ENCODE results near the gene TWF2. TPM values are rescaled to one million over a fixed set of nuclear protein-coding genes. Genes with fewer than 3 reads are reported as not detected.

TWF2 gene
- total and polyA plus RNA-seq, 2 of the 13 experiments (the other 11 are each of a cell fraction or from before 2014, with no cell fraction given): 45.5 to 108 TPM

- TF ChIP-seq REXO4 (CRISPR knock-in tag; IDR thresholded peaks at IDR 0.05; ENCODE audit: borderline replicate concordance) (no peak), MAFF (IDR thresholded peaks at IDR 0.05; ENCODE audit: low read depth, low read length) (no peak), RARG (CRISPR knock-in tag; IDR thresholded peaks at IDR 0.05; ENCODE audit: low read depth) (no peak), ZBTB20 (CRISPR knock-in tag; IDR thresholded peaks at IDR 0.05; ENCODE audit: borderline replicate concordance, low read depth) (no peak), ZNF225 (CRISPR knock-in tag; IDR thresholded peaks at IDR 0.05) (peak; percentile 14; the same call in 1 of the 2 replicates), NFE2L2 (IDR thresholded peaks at IDR 0.05; ENCODE audit: low read length) (no peak), ZNF24 (IDR thresholded peaks at IDR 0.05) (no peak), SP5 (CRISPR knock-in tag; IDR thresholded peaks at IDR 0.05; ENCODE audit: borderline replicate concordance, low read depth) (no peak), PHF8 (CRISPR knock-in tag; IDR thresholded peaks at IDR 0.05) (no peak), SRY (CRISPR knock-in tag; IDR thresholded peaks at IDR 0.05) (no peak), ZNF710 (CRISPR knock-in tag; IDR thresholded peaks at IDR 0.05; ENCODE audit: borderline replicate concordance) (no peak), MED13 (CRISPR knock-in tag; IDR thresholded peaks at IDR 0.05) (no peak), ZNF747 (CRISPR knock-in tag; IDR thresholded peaks at IDR 0.05; ENCODE audit: borderline replicate concordance) (no peak), ZNF891 (CRISPR knock-in tag; IDR thresholded peaks at IDR 0.05) (peak; percentile 57; the same call in 1 of the 2 replicates), ZNF468 (CRISPR knock-in tag; IDR thresholded peaks at IDR 0.05) (no peak), ZBED4 (CRISPR knock-in tag; IDR thresholded peaks at IDR 0.05; ENCODE audit: borderline replicate concordance) (no peak)
- TF ChIP-seq, protein P1, sequence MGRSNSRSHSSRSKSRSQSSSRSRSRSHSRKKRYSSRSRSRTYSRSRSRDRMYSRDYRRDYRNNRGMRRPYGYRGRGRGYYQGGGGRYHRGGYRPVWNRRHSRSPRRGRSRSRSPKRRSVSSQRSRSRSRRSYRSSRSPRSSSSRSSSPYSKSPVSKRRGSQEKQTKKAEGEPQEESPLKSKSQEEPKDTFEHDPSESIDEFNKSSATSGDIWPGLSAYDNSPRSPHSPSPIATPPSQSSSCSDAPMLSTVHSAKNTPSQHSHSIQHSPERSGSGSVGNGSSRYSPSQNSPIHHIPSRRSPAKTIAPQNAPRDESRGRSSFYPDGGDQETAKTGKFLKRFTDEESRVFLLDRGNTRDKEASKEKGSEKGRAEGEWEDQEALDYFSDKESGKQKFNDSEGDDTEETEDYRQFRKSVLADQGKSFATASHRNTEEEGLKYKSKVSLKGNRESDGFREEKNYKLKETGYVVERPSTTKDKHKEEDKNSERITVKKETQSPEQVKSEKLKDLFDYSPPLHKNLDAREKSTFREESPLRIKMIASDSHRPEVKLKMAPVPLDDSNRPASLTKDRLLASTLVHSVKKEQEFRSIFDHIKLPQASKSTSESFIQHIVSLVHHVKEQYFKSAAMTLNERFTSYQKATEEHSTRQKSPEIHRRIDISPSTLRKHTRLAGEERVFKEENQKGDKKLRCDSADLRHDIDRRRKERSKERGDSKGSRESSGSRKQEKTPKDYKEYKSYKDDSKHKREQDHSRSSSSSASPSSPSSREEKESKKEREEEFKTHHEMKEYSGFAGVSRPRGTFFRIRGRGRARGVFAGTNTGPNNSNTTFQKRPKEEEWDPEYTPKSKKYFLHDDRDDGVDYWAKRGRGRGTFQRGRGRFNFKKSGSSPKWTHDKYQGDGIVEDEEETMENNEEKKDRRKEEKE (IDR thresholded peaks at IDR 0.05): no peak
- TF ChIP-seq, protein P2, sequence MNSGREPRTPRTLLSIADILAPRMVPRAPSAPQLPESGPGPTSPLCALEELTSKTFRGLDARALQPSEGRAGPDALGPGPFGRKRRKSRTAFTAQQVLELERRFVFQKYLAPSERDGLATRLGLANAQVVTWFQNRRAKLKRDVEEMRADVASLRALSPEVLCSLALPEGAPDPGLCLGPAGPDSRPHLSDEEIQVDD (CRISPR knock-in tag; IDR thresholded peaks at IDR 0.05; ENCODE audit: borderline replicate concordance): no peak
Measured at GRCh38 chr3:52231502-52232278, 7.3 kb downstream of the TWF2 start (continued).
